Astrocyte (in vitro differentiated cells and primary cell): ENCODE results near the gene BTG2. TPM values are rescaled to one million over a fixed set of nuclear protein-coding genes. Genes with fewer than 3 reads are reported as not detected.

Experiments used
- total RNA-seq: library from RNA; stranded (reverse); gene quantifications from 2 replicates; pipeline ENCODE4 v1.2.1, GENCODE V29; 2021

The BTG2 gene
- total RNA-seq, 1 donor from 2014 or later, result 58.3 TPM

Other genes with a start within 250 kb of the BTG2 start
- gene MYOG, start 219.5 kb upstream of the BTG2 start, total RNA-seq, result not detected in 2 replicates
- 2.2 and 5.7 TPM in 2 replicates for gene ADORA1, start 177.8 kb upstream of the BTG2 start, total RNA-seq
- not detected in 2 replicates for gene MYBPH, start 129.7 kb upstream of the BTG2 start, total RNA-seq
- gene CHI3L1, start 118.8 kb upstream of the BTG2 start, total RNA-seq, result 0.20 and 0.34 TPM in 2 replicates
- gene CHIT1, start 75.8 kb upstream of the BTG2 start, total RNA-seq, result not detected in 2 replicates
- gene FMOD, start 45.6 kb downstream of the BTG2 start, total RNA-seq, result not detected in 2 replicates
- gene PRELP, start 170.3 kb downstream of the BTG2 start, total RNA-seq, result 0.07 TPM in 1 of 2 replicates, not detected in the other
- gene OPTC, start 188.6 kb downstream of the BTG2 start, total RNA-seq, result not detected in 2 replicates